ENCODE results near the gene CFAP20DC. TPM values are rescaled to one million over a fixed set of nuclear protein-coding genes. Genes with fewer than 3 reads are reported as not detected.
A peak's percentile ranks its signal among the peaks of the same experiment; 100 is the strongest.

The CFAP20DC gene
- total and polyA plus RNA-seq, 4 donors = 0.98 to 2.1 (median 1.5) TPM

DNA sequence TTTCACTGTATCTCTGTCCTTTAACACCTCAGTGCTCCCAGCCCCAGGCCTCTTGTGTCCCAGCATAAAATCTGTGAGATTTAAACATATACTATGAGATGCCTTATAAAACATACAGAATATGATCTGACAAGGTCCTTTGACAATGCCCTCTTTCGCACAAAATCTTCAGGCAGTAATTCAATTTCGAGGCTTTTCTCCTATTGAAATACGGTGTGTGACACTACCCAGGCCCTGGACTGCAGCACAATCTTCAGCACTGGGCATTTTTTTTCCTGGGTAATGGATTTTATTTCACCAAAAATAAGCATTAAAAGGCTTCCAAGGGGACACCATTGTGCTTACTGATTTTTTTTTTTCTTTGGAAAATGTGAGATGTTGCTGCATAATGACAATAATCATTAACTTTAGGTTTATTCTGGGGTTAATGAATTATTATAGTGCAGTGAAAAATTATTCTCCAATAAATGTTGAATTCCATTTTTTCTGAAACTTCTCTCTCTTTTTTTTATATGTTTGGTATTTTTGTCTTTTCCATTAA is 342.4 kb downstream of the CFAP20DC start:
- H3K9me3 ChIP-seq (ENCODE audit: control insufficient read depth in 4 of 4, low read length in 3 of 4) = no peaks in the 10 kb centered on the region
- no peak for DNase-seq (ENCODE audit: low spot score)
- 67% methylated on average over 3 of the region's 3 CpGs for WGBS
- H3K4me3 ChIP-seq (ENCODE audit: low read depth in 1 of 3, low read length in 3 of 3) = no peak overlapping the region
- TF ChIP-seq NR2F2 (IDR thresholded peaks at IDR 0.05) (no peak), YY1 (IDR thresholded peaks at IDR 0.05) (peak; percentile 70)
- no peaks in the 10 kb centered on the region for H3K36me3 ChIP-seq (ENCODE audit: control insufficient read depth in 4 of 4, insufficient read depth in 3 of 4, low read depth in 1 of 4, low read length in 3 of 4)
- H3K27ac ChIP-seq (ENCODE audit: low read depth in 1 of 2, low read length in 2 of 2) = no peak overlapping the region
- H3K27me3 ChIP-seq (ENCODE audit: control insufficient read depth in 4 of 4, insufficient read depth in 4 of 4, low read length in 3 of 4) = no peaks in the 10 kb centered on the region
- peaks cover 0 to 15% (median 11%) of the 10 kb centered on the region in 4 donors for H3K4me1 ChIP-seq (ENCODE audit: control insufficient read depth in 4 of 4, insufficient read depth in 4 of 4, low read length in 3 of 4)
- no peak overlapping the region for H3K9ac ChIP-seq (ENCODE audit: low read depth in 1 of 2, low read length in 2 of 2)

DNA sequence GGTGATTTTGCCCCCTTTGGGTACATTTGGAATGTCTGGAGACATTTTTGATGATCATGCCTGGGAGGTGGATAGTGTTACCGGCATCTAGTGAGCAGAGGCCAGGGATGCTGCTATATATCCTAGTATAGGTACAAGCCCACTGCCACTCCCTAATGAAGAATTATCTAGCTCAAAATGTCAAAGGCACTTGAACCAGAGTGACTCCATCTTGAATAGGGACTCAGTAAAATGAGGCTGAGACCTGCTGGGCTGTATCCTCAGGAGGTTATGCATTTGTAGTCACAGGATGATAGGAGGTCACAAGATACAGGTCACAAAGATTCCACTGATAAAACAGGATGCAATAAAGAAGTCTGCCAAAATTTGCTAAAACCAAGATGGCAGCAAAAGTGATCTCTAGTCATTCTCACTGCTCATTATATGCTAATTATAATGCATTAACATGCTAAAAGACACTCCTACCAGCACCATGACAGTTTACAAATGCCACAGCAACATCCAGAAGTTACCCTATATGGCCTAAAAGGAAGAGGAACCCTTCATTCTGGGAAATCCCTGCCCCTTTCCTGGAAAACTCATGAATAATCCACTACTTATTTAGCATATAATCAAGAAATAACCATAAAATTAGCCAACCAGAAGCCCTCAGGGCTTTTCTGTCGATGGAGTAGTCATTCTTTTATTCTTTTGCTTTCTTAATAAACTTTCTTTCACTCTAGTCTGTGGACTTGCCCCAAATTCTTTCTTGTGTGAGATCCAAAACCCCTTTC is 343.2 kb downstream of the CFAP20DC start:
- no peak overlapping the region for H3K9ac ChIP-seq (ENCODE audit: low read depth in 1 of 2, low read length in 2 of 2)
- no peaks in the 10 kb centered on the region for H3K36me3 ChIP-seq (ENCODE audit: control insufficient read depth in 4 of 4, insufficient read depth in 3 of 4, low read depth in 1 of 4, low read length in 3 of 4)
- H3K27ac ChIP-seq (ENCODE audit: low read depth in 1 of 2, low read length in 2 of 2) = no peak overlapping the region
- H3K27me3 ChIP-seq (ENCODE audit: control insufficient read depth in 4 of 4, insufficient read depth in 4 of 4, low read length in 3 of 4) = no peaks in the 10 kb centered on the region
- H3K4me3 ChIP-seq (ENCODE audit: low read depth in 1 of 3, low read length in 3 of 3) = no peak overlapping the region
- 95% methylated on average over 2 of the region's 2 CpGs for WGBS
- H3K4me1 ChIP-seq (ENCODE audit: control insufficient read depth in 4 of 4, insufficient read depth in 4 of 4, low read length in 3 of 4) = peaks cover 0 to 15% (median 11%) of the 10 kb centered on the region in 4 donors
- DNase-seq (ENCODE audit: low spot score) = no peak
- H3K9me3 ChIP-seq (ENCODE audit: control insufficient read depth in 4 of 4, low read length in 3 of 4) = no peaks in the 10 kb centered on the region
- TF ChIP-seq FOXA1 (IDR thresholded peaks at IDR 0.05) = no peak

- H3K4me3 ChIP-seq (ENCODE audit: low read depth in 1 of 3, low read length in 3 of 3) = no peak overlapping the region
- H3K27ac ChIP-seq (ENCODE audit: low read depth in 1 of 2, low read length in 2 of 2) = no peak overlapping the region
- no peaks in the 10 kb centered on the region for H3K27me3 ChIP-seq (ENCODE audit: control insufficient read depth in 4 of 4, insufficient read depth in 4 of 4, low read length in 3 of 4)
- H3K36me3 ChIP-seq (ENCODE audit: control insufficient read depth in 4 of 4, insufficient read depth in 3 of 4, low read depth in 1 of 4, low read length in 3 of 4) = no peaks in the 10 kb centered on the region
- no peak overlapping the region for H3K9ac ChIP-seq (ENCODE audit: low read depth in 1 of 2, low read length in 2 of 2)
- no peaks in the 10 kb centered on the region for H3K9me3 ChIP-seq (ENCODE audit: control insufficient read depth in 4 of 4, low read length in 3 of 4)
- DNase-seq (ENCODE audit: low spot score) = no peak
- 73% methylated on average over 2 of the region's 2 CpGs for WGBS
- TF ChIP-seq YY1 (IDR thresholded peaks at IDR 0.05) (no peak), SP1 (IDR thresholded peaks at IDR 0.05) (no peak), FOXA2 (IDR thresholded peaks at IDR 0.05) (no peak), RAD21 (IDR thresholded peaks at IDR 0.05) (no peak), FOXA1 (IDR thresholded peaks at IDR 0.05) (no peak), HNF4A (conservative IDR thresholded peaks at IDR 0.05) (no peak), EGR1 (IDR thresholded peaks at IDR 0.05; ENCODE audit: low read depth in 2 of 2) (no peak), ATF3 (IDR thresholded peaks at IDR 0.05) (no peak), TAF1 (conservative IDR thresholded peaks at IDR 0.05) (no peak), JUND (IDR thresholded peaks at IDR 0.05) (no peak), HNF4G (IDR thresholded peaks at IDR 0.05) (no peak), RXRA (IDR thresholded peaks at IDR 0.05) (no peak), ZBTB33 (IDR thresholded peaks at IDR 0.05) (no peak), NR2F2 (IDR thresholded peaks at IDR 0.05) (no peak)
- TF ChIP-seq, protein P1, sequence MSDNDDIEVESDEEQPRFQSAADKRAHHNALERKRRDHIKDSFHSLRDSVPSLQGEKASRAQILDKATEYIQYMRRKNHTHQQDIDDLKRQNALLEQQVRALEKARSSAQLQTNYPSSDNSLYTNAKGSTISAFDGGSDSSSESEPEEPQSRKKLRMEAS (IDR thresholded peaks at IDR 0.05) = no peak
- TF ChIP-seq, protein P2, sequence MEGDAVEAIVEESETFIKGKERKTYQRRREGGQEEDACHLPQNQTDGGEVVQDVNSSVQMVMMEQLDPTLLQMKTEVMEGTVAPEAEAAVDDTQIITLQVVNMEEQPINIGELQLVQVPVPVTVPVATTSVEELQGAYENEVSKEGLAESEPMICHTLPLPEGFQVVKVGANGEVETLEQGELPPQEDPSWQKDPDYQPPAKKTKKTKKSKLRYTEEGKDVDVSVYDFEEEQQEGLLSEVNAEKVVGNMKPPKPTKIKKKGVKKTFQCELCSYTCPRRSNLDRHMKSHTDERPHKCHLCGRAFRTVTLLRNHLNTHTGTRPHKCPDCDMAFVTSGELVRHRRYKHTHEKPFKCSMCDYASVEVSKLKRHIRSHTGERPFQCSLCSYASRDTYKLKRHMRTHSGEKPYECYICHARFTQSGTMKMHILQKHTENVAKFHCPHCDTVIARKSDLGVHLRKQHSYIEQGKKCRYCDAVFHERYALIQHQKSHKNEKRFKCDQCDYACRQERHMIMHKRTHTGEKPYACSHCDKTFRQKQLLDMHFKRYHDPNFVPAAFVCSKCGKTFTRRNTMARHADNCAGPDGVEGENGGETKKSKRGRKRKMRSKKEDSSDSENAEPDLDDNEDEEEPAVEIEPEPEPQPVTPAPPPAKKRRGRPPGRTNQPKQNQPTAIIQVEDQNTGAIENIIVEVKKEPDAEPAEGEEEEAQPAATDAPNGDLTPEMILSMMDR (IDR thresholded peaks at IDR 0.05; ENCODE audit: low read depth, low read length, missing input control) = no peak
- TF ChIP-seq, protein P3, sequence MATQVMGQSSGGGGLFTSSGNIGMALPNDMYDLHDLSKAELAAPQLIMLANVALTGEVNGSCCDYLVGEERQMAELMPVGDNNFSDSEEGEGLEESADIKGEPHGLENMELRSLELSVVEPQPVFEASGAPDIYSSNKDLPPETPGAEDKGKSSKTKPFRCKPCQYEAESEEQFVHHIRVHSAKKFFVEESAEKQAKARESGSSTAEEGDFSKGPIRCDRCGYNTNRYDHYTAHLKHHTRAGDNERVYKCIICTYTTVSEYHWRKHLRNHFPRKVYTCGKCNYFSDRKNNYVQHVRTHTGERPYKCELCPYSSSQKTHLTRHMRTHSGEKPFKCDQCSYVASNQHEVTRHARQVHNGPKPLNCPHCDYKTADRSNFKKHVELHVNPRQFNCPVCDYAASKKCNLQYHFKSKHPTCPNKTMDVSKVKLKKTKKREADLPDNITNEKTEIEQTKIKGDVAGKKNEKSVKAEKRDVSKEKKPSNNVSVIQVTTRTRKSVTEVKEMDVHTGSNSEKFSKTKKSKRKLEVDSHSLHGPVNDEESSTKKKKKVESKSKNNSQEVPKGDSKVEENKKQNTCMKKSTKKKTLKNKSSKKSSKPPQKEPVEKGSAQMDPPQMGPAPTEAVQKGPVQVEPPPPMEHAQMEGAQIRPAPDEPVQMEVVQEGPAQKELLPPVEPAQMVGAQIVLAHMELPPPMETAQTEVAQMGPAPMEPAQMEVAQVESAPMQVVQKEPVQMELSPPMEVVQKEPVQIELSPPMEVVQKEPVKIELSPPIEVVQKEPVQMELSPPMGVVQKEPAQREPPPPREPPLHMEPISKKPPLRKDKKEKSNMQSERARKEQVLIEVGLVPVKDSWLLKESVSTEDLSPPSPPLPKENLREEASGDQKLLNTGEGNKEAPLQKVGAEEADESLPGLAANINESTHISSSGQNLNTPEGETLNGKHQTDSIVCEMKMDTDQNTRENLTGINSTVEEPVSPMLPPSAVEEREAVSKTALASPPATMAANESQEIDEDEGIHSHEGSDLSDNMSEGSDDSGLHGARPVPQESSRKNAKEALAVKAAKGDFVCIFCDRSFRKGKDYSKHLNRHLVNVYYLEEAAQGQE (IDR thresholded peaks at IDR 0.05) = no peak
- peaks cover 0 to 15% (median 11%) of the 10 kb centered on the region in 4 donors for H3K4me1 ChIP-seq (ENCODE audit: control insufficient read depth in 4 of 4, insufficient read depth in 4 of 4, low read length in 3 of 4)
These were observed 345.1 kb downstream of the CFAP20DC start for GRCh38 chr3:58704745-58705144.
